Upper lobe of left lung (tissue), 4 donors: ENCODE data around the gene TATDN2.

Experiments used
- POLR2A ChIP-seq, 4 donors: fragments of 450-650 bp; IDR thresholded peaks; one replicate each; pipeline ENCODE4 v1.5.1; 2016 to 2017; ENCODE audit warnings: antibody characterized with exemption in 4 of 4, mild to moderate bottlenecking in 2 of 4
- TF ChIP-seq, protein P1 (sequence below), 6 experiments: fragments of 450-650 bp in 4 of 6; fragments of 200-600 bp in 2 of 6; sonication (generic) in 2 of 6; IDR thresholded peaks; one replicate each; pipeline ENCODE4 v1.5.1; 2016 to 2019; ENCODE audit warnings: antibody characterized with exemption in 6 of 6

DNA sequence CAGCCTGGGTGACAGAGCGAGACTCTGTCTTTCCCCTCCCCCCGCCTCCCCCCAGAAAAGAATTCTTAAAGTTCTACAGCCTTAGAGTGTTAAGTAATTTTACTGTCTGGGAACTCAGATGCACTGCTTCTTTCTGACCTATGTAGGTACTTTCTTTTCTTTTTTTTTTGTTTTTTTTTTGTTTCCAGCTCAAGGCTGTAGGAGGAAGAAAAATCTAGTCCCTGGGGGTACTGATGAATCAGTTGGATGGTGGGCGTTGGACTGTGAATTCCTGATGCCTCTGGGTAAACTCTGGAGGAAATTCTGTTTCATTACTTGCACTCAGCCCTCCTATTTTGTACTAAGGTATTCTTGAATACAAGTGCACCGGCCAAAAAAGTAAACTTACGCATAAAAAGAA, 33.7 kb downstream of the TATDN2 start:
- TF ChIP-seq, protein P1, sequence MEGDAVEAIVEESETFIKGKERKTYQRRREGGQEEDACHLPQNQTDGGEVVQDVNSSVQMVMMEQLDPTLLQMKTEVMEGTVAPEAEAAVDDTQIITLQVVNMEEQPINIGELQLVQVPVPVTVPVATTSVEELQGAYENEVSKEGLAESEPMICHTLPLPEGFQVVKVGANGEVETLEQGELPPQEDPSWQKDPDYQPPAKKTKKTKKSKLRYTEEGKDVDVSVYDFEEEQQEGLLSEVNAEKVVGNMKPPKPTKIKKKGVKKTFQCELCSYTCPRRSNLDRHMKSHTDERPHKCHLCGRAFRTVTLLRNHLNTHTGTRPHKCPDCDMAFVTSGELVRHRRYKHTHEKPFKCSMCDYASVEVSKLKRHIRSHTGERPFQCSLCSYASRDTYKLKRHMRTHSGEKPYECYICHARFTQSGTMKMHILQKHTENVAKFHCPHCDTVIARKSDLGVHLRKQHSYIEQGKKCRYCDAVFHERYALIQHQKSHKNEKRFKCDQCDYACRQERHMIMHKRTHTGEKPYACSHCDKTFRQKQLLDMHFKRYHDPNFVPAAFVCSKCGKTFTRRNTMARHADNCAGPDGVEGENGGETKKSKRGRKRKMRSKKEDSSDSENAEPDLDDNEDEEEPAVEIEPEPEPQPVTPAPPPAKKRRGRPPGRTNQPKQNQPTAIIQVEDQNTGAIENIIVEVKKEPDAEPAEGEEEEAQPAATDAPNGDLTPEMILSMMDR (IDR thresholded peaks at IDR 0.05), result no peak
- no peak for TF ChIP-seq POLR2A (IDR thresholded peaks at IDR 0.05)
